Pancreas (tissue), 10 donors: ENCODE data around the gene LACTBL1. TPM values are rescaled to one million over a fixed set of nuclear protein-coding genes. Genes with fewer than 3 reads are reported as not detected.
A peak's percentile ranks its signal among the peaks of the same experiment; 100 is the strongest.

Experiments used
- ATAC-seq, 4 donors: fragments of 200-7000 bp; cut with Tn5 transposase; one replicate each; pipeline versions ENCODE4 v1.8.0 to v1.9.1; 2020; ENCODE audit warnings: mild to moderate bottlenecking in 4 of 4, moderate library complexity in 4 of 4
- DNase-seq, 6 donors: peaks; one replicate each; pipeline ENCODE4 v3.0.0-alpha.2; 2020
- FAIRE-seq: peaks from 2 replicates; lab custom pipeline; 2012; peaks lifted over from hg19 to GRCh38; lab: Jason Lieb, UNC
- H3K27ac ChIP-seq, 4 donors: fragments of 200-600 bp; sonication (generic); 1 replicate in 3 of 4; 2 replicates in 1 of 4; pipeline versions ENCODE4 v1.5.0 to v1.8.0; 2020
- H3K27me3 ChIP-seq, 4 donors: fragments of 200-600 bp; one replicate each; pipeline ENCODE4 v1.8.0; 2021
- H3K36me3 ChIP-seq, 3 donors: fragments of 200-600 bp; sonication (generic) in 1 of 3; one replicate each; pipeline versions ENCODE4 v1.5.0 to v1.8.0; 2020 to 2021
- H3K4me1 ChIP-seq, 3 donors: fragments of 200-600 bp; one replicate each; pipeline ENCODE4 v1.8.0; 2021
- H3K4me3 ChIP-seq, 4 donors: fragments of 200-600 bp; sonication (generic) in 2 of 4; one replicate each; pipeline versions ENCODE4 v1.5.0 to v1.8.0; 2020 to 2021
- H3K9me3 ChIP-seq, 4 donors: fragments of 200-600 bp; one replicate each; pipeline ENCODE4 v1.8.0; 2021
- WGBS, 2 donors: extraction: QIAGEN DNeasy Blood & Tissue Kit; methylation state at CpG; one replicate each; pipeline ENCODE4 v1.1.7; 2013; 5-methylcytosine and 5-hydroxymethylcytosine counted together
- intact Hi-C, 3 donors: fragments of 100-400 bp; cut with DNase I; formaldehyde crosslinking; loops; one replicate each; pipeline versions ENCODE4 v1.11.1 to v1.14.2; 2022
- polyA plus RNA-seq, 2 donors: library from polyadenylated mRNA; stranded (reverse); fragments of 200-250 nt; gene quantifications; one replicate each; pipeline ENCODE4 v1.2.3, GENCODE V29; 2013
- total RNA-seq, 6 donors: library from RNA; stranded (reverse); fragmentation: NEBNext Ultra II Directional in 4 of 6; extraction: Animal tissue kit (Norgen Biotek cat#: 25700) in 4 of 6; gene quantifications; one replicate each; pipeline versions ENCODE4 v1.2.1 to v1.2.4, GENCODE V29; 2021 to 2023
- TF ChIP-seq, protein P1 (sequence below), 4 donors: fragments of 200-600 bp; sonication (generic) in 3 of 4; IDR thresholded peaks; one replicate each; pipeline versions ENCODE4 v1.5.0 to v1.8.0; 2021; ENCODE audit warnings: antibody characterized with exemption in 4 of 4
- donor health status: healthy with polysubstance abuse.
- donor health status: DM: no; HTN: no; CAD: no; lungs with moderate emphysema.
- donor health status: DM: no; HTN: no; CAD: no.
- donor health status: control.
- donor health status: control.
- donor health status: Bipolar disorder and iron deficiency.
- donor health status: DM: yes; HTN: yes; CAD: no.
- donor health status: DM: no; HTN: no; CAD: no.
- donor health status: DM: no; HTN: no; CAD: no.
- donor health status: DM: yes; HTN: yes; CAD: no.

LACTBL1 gene, protein sequence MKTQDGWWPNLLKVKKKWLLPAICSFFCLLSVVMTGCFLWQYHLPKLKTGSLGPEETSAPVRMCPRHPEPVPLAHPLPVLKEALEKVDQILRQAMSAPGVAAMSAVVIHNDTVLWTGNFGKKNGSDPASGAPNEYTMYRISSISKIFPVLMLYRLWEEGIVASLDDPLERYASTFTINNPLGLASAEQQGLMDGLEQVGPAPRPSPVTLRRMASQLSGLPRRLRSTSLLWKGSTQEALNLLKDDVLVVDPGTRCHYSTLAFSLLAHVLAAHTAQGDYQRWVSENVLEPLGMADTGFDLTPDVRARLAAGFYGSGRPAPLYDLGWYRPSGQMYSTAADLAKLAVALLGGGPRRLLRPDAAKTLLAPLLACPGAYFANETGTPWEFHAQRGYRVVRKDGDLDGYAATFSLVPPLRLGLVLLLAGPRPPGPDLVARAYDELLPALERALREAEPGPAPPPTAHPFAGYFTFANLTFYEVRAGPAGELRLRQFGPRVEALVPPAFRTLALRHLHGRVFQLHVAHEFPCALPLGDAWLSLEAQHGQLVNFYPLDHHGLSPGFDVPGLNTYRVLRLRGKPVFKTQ
- total RNA-seq (not detected), polyA plus RNA-seq (not detected)

DNA sequence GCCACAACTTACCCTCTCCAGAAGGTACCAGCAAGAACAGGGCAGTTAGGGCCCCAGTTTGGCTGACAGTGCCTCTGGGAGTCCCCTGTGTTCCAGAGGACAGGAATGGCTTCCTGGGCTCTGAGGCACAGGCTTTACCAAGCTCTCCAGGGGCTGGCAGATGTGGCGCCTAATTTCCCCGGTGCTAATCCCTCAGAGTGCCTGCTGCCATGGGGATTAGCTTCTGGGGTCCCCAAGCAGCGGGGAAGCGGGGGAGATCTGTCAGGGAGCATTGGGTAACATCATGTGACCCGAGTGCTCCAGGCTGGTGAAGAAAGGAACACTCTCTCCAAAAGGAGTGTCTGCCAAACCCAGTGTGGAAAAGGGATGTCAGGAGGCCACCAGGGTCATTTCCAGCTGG is at the start of gene LACTBL1:
Gene LACTBL1 (minus strand): TSS at position 107 of the 400 bp plus-strand sequence. CDS start 550 bp downstream, outside the sequence.
- 74 to 79% methylated on average over 5 of the region's 5 CpGs for WGBS, 2 donors
- intact Hi-C loops: loop anchor here in 1 of 3 donors (10.0 kb wide), 1 partner anchor 212 kb away; no protein-coding TSS in a partner anchor
- DNase-seq: no peak
- no peak for ATAC-seq
- no peaks in the 10 kb centered on the region for H3K9me3 ChIP-seq
- FAIRE-seq: no peak
- no peaks in the 10 kb centered on the region for H3K4me1 ChIP-seq
- no peaks in the 10 kb centered on the region for H3K27me3 ChIP-seq
- no peak within 1 kb of the TSS for H3K27ac ChIP-seq
- TF ChIP-seq, protein P1, sequence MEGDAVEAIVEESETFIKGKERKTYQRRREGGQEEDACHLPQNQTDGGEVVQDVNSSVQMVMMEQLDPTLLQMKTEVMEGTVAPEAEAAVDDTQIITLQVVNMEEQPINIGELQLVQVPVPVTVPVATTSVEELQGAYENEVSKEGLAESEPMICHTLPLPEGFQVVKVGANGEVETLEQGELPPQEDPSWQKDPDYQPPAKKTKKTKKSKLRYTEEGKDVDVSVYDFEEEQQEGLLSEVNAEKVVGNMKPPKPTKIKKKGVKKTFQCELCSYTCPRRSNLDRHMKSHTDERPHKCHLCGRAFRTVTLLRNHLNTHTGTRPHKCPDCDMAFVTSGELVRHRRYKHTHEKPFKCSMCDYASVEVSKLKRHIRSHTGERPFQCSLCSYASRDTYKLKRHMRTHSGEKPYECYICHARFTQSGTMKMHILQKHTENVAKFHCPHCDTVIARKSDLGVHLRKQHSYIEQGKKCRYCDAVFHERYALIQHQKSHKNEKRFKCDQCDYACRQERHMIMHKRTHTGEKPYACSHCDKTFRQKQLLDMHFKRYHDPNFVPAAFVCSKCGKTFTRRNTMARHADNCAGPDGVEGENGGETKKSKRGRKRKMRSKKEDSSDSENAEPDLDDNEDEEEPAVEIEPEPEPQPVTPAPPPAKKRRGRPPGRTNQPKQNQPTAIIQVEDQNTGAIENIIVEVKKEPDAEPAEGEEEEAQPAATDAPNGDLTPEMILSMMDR (IDR thresholded peaks at IDR 0.05): no peak
- no peak within 1 kb of the TSS for H3K4me3 ChIP-seq
- H3K36me3 ChIP-seq: no peaks in the 10 kb centered on the region

DNA sequence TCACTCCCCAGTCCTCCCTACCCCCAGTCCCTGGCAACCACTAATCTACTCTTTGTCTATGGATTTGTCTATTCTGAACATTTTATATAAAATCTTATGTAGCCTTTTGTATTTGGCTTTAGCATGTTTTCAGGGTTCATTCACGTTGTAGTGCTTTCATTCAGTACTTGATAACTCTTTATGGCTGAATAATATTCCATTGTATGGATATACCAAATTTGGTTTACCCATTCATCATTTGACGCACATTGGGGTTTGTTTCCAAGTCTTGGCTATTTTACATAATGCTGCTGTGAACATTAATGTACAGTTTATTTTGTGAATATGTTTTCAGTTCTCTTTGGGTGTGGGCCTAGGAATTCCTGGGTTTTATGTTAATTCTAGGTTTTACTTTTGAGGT is 49.2 kb upstream of the LACTBL1 start:
- FAIRE-seq (no peak), DNase-seq (no peak), ATAC-seq (no peak)
- TF ChIP-seq, protein P1 (IDR thresholded peaks at IDR 0.05): no peak
- no peaks in the 10 kb centered on the region for H3K9me3 ChIP-seq
- WGBS, 2 donors: 87 to 89% methylated on average over 2 of the region's 2 CpGs
- no peaks in the 10 kb centered on the region for H3K27me3 ChIP-seq
- H3K4me3 ChIP-seq: no peak overlapping the region
- no peak overlapping the region for H3K27ac ChIP-seq
- H3K4me1 ChIP-seq: peaks cover 0 to 6% (median 0%) of the 10 kb centered on the region in 3 donors
- no peaks in the 10 kb centered on the region for H3K36me3 ChIP-seq
- intact Hi-C loops: no loop called here

DNA sequence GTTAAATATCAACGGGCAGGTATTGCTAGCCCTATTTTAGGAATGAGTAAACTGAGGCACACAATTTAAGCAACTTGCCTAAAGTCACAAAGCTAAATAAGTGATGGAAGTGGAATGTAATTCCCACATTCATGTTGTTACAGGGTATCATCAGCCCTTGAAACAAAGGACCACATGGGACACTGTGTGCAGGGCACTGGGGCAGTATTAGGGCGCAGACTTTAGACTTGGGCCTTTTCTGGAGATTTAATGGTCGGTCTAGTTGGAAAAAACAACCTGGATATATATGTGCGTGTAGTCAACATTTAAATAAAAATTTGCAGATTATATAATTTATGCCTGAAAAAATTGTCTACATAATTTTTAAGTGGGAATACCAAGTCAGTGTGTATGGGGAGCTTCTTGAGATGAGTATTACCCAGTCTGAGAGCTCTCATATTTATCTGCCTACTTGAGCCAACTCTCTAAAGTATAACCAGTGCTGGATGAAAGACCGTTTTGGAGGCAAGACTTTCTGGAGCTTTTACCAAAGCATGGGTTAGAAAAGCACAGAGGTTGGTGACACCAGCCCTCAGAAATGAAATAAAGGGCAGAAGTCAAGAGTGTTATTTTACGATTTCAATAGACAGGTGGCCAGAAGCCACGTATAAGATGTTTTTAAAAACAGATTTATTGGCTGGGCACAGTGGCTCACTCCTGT is 48.2 kb upstream of the LACTBL1 start:
- Histone ChIP-seq H3K4me1 (peaks cover 0 to 6% (median 0%) of the 10 kb centered on the region in 3 donors), H3K9me3 (no peaks in the 10 kb centered on the region), H3K36me3 (no peaks in the 10 kb centered on the region), H3K27me3 (no peaks in the 10 kb centered on the region), H3K27ac (no peak overlapping the region), H3K4me3 (peak overlapping the region in 3 of 4 donors; percentile 83 to 94 (median 91))
- DNase-seq (no peak), ATAC-seq (no peak), FAIRE-seq (no peak)
- 35 to 36% methylated on average over 7 of the region's 7 CpGs for WGBS, 2 donors
- intact Hi-C loops: no loop called here
- TF ChIP-seq, protein P1 (IDR thresholded peaks at IDR 0.05): no peak

DNA sequence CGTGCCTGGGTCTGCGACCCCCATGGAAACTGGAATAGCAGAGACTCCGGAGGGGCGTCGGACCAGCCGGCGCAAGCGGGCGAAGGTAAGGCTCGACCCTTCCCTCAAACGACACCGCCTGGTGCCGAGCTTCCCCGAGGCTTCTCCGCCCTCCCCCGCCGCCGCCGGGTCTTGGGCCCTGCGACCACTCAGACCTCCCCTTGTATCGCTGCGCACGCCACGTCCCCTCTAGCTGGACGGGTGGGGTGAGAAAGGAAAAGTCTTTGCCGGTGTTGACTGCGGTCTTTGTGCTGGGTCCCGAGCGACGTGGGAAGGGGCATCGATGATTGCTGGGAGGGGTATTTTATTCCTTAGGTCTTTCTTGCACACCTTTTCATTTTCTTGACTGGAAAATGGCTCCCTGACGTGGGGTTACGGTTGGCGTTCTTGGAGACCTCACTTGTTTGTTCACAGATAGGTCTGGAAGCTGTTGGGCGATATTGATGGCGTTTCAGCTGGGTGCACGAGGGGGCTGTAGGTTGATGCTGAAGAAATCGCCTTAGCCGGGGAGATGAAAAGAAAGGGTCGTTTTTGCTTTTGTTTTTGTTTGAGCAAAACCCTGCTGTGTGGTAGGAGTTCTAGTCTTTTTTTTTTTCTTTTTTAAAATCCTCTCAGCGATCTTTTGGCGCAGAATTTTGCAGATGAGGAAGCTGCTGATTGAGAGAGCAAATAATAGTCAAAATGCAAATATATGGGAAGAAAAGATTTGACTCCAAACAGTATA is 47.4 kb upstream of the LACTBL1 start:
- intact Hi-C loops: no loop called here
- ATAC-seq (peak; percentile 15 to 34 (median 29)), FAIRE-seq (no peak), DNase-seq (peak; percentile 32 to 76 (median 46))
- Histone ChIP-seq H3K27me3 (no peaks in the 10 kb centered on the region), H3K4me3 (peak overlapping the region; percentile 83 to 94 (median 88)), H3K9me3 (no peaks in the 10 kb centered on the region), H3K27ac (peak overlapping the region; percentile 75 to 89 (median 86)), H3K36me3 (no peaks in the 10 kb centered on the region), H3K4me1 (peaks cover 0 to 6% (median 0%) of the 10 kb centered on the region in 3 donors)
- WGBS, 2 donors: 0 to 1% methylated on average over 42 of the region's 42 CpGs
- TF ChIP-seq, protein P1 (IDR thresholded peaks at IDR 0.05): no peak
